Activated naive CD8-positive, alpha-beta T cell treated with anti-CD3 and anti-CD28 coated beads, Interleukin-2, amount 50 U/mL, for 16 hours (primary cell): ENCODE data around the gene CNKSR2.
"Not testable (repeated sequence)": the region's sequence is repeated elsewhere in the genome, so short reads cannot be mapped to it uniquely, and the experiment has no call there.

Source experiments
- DNase-seq: peaks from one replicate; pipeline ENCODE4 v3.0.0-alpha.2; 2020; ENCODE audit warnings: low read depth, low spot score

The CNKSR2 gene

GRCh38 chrX:21438792-21439191 lies 64.6 kb downstream of the CNKSR2 start:
- no peak for DNase-seq

- DNase-seq, result no peak
Observed at GRCh38 chrX:21440911-21441310, 66.7 kb downstream of the CNKSR2 start.

- DNase-seq, result no peak
Observed at GRCh38 chrX:21457718-21458117, 83.5 kb downstream of the CNKSR2 start.

GRCh38 chrX:21469071-21469470 lies 94.9 kb downstream of the CNKSR2 start:
- DNase-seq, result no peak

GRCh38 chrX:21476909-21477308 lies 102.7 kb downstream of the CNKSR2 start:
- no peak for DNase-seq

- DNase-seq, result no peak
Observed at GRCh38 chrX:21479695-21480270, 105.6 kb downstream of the CNKSR2 start.

- DNase-seq, result no peak
Observed at GRCh38 chrX:21481761-21482160, 107.5 kb downstream of the CNKSR2 start.

GRCh38 chrX:21484051-21484450 lies 109.8 kb downstream of the CNKSR2 start:
- not testable (repeated sequence) for DNase-seq

- no peak for DNase-seq
Observed at GRCh38 chrX:21487832-21488231, 113.6 kb downstream of the CNKSR2 start.

- no peak for DNase-seq
Observed at GRCh38 chrX:21490341-21490740, 116.1 kb downstream of the CNKSR2 start.

- DNase-seq, result no peak
Observed at GRCh38 chrX:21493226-21493830, 119.1 kb downstream of the CNKSR2 start.

GRCh38 chrX:21503593-21503992 lies 129.4 kb downstream of the CNKSR2 start:
- DNase-seq, result no peak

GRCh38 chrX:21509912-21510311 lies 135.7 kb downstream of the CNKSR2 start:
- DNase-seq, result no peak

GRCh38 chrX:21524008-21524407 lies 149.8 kb downstream of the CNKSR2 start:
- DNase-seq, result no peak

GRCh38 chrX:21528076-21528475 lies 153.9 kb downstream of the CNKSR2 start:
- no peak for DNase-seq

GRCh38 chrX:21529771-21530170 lies 155.6 kb downstream of the CNKSR2 start:
- no peak for DNase-seq

- not testable (repeated sequence) for DNase-seq
Observed at GRCh38 chrX:21544642-21545041, 170.4 kb downstream of the CNKSR2 start.

- no peak for DNase-seq
Observed at GRCh38 chrX:21559417-21559816, 185.2 kb downstream of the CNKSR2 start.

GRCh38 chrX:21565025-21565424 lies 190.8 kb downstream of the CNKSR2 start:
- DNase-seq, result no peak

- DNase-seq, result no peak
Observed at GRCh38 chrX:21574793-21575192, 200.6 kb downstream of the CNKSR2 start.

- DNase-seq, result no peak
Observed at GRCh38 chrX:21581479-21581878, 207.3 kb downstream of the CNKSR2 start.

- DNase-seq, result no peak
Observed at GRCh38 chrX:21586001-21586400, 211.8 kb downstream of the CNKSR2 start.

GRCh38 chrX:21590012-21590776 lies 216.0 kb downstream of the CNKSR2 start:
- no peak for DNase-seq
